Skin of body (tissue), 2 donors: ENCODE measurements around the gene CNOT10. TPM values are rescaled to one million over a fixed set of nuclear protein-coding genes. Genes with fewer than 3 reads are reported as not detected.

Experiments
- DNase-seq: peaks from one replicate; lab custom pipeline; 2025; lab: John Stamatoyannopoulos, UW
- total RNA-seq: library from RNA; depleted of rRNA; stranded (reverse); fragments of >200 nt; gene quantifications from one replicate; pipeline ENCODE4 v1.2.3, GENCODE V29; 2014

Gene CNOT10
- total RNA-seq, 1 donor from 2014 or later: 30.3 TPM

- no peak for DNase-seq
Observed at GRCh38 chr3:32817558-32818228, 132.7 kb downstream of the CNOT10 start, which contains the start of gene TRIM71. TRIM71 (plus strand) TSS chr3:32817997; CDS start chr3:32818081, 84 bp downstream.

GRCh38 chr3:32818229-32818969 is 133.4 kb downstream of the CNOT10 start:
- DNase-seq: no peak

- DNase-seq: no peak
Observed at GRCh38 chr3:32818970-32819511, 134.1 kb downstream of the CNOT10 start.

- no peak for DNase-seq
Observed at GRCh38 chr3:32819551-32820348, 134.8 kb downstream of the CNOT10 start.

- DNase-seq: no peak
Observed at GRCh38 chr3:32820430-32820829, 135.4 kb downstream of the CNOT10 start.

- DNase-seq: no peak
Observed at GRCh38 chr3:32820971-32821685, 136.1 kb downstream of the CNOT10 start.

GRCh38 chr3:32821686-32822296 is 136.8 kb downstream of the CNOT10 start:
- no peak for DNase-seq

- DNase-seq: no peak
Observed at GRCh38 chr3:32822609-32823498, 137.9 kb downstream of the CNOT10 start.

Other genes starting within 250 kb of the CNOT10 start
- 61.5 TPM for gene CMTM6, start 182.3 kb upstream of the CNOT10 start, total RNA-seq
- 37.6 TPM for gene DYNC1LI1, start 114.3 kb upstream of the CNOT10 start, total RNA-seq
- 0.69 TPM for gene TRIM71, start 132.8 kb downstream of the CNOT10 start, total RNA-seq